HG03108 (cell line): Measurements from ENCODE around the gene OR8B4.
"Not testable (repeated sequence)": the region's sequence is repeated elsewhere in the genome, so short reads cannot be mapped to it uniquely, and the experiment has no call there.

Experiments
- ATAC-seq: cut with Tn5 transposase; IDR thresholded peaks from one replicate; pipeline ENCODE4 v1.9.1; 2021; ENCODE audit warnings: moderate library complexity; ENCODE audit not compliant: unreplicated experiment

OR8B4 gene

GRCh38 chr11:124424384-124424921, at the start of gene OR8B4:
Gene OR8B4, minus strand, starts transcription at chr11:124424871. Its CDS starts 0 bp downstream, at chr11:124424871.
- ATAC-seq: no peak

- no peak for ATAC-seq
These were observed 49.4 kb upstream of the OR8B4 start for GRCh38 chr11:124474079-124474478.

- no peak for ATAC-seq
These were observed 48.8 kb upstream of the OR8B4 start for GRCh38 chr11:124473476-124473875.

- no peak for ATAC-seq
These were observed 46.0 kb upstream of the OR8B4 start for GRCh38 chr11:124470561-124471227.

- no peak for ATAC-seq
These were observed 42.8 kb upstream of the OR8B4 start for GRCh38 chr11:124467381-124467927.

GRCh38 chr11:124465368-124465767, 40.7 kb upstream of the OR8B4 start:
- ATAC-seq: no peak

- no peak for ATAC-seq
These were observed 39.3 kb upstream of the OR8B4 start for GRCh38 chr11:124463990-124464389.

GRCh38 chr11:124463324-124463723, 38.7 kb upstream of the OR8B4 start:
- ATAC-seq: no peak

- no peak for ATAC-seq
These were observed 35.8 kb upstream of the OR8B4 start for GRCh38 chr11:124460459-124460858.

- not testable (repeated sequence) for ATAC-seq
These were observed 34.7 kb upstream of the OR8B4 start for GRCh38 chr11:124459379-124459778.

GRCh38 chr11:124454552-124454951, 29.9 kb upstream of the OR8B4 start:
- no peak for ATAC-seq

GRCh38 chr11:124446916-124447315, 22.2 kb upstream of the OR8B4 start:
- ATAC-seq: no peak

- no peak for ATAC-seq
These were observed 21.0 kb upstream of the OR8B4 start, which contains the start of gene OR8B8 for GRCh38 chr11:124445646-124446150. Gene OR8B8, minus strand, starts transcription at chr11:124445696. Its CDS starts 4,611 bp downstream, at chr11:124441085.

GRCh38 chr11:124442847-124443246, 18.2 kb upstream of the OR8B4 start:
- no peak for ATAC-seq

- ATAC-seq: no peak
These were observed 17.8 kb upstream of the OR8B4 start for GRCh38 chr11:124442442-124442841.

GRCh38 chr11:124441519-124441918, 16.8 kb upstream of the OR8B4 start:
- no peak for ATAC-seq

- ATAC-seq: no peak
These were observed 16.4 kb upstream of the OR8B4 start for GRCh38 chr11:124441081-124441480.

- no peak for ATAC-seq
These were observed 15.9 kb upstream of the OR8B4 start for GRCh38 chr11:124440608-124441007.

GRCh38 chr11:124434699-124435098, 10.0 kb upstream of the OR8B4 start:
- ATAC-seq: no peak

- ATAC-seq: no peak
These were observed 4.9 kb upstream of the OR8B4 start for GRCh38 chr11:124429599-124429998.

GRCh38 chr11:124421043-124421442, 3.6 kb downstream of the OR8B4 start:
- no peak for ATAC-seq

- no peak for ATAC-seq
These were observed 9.2 kb downstream of the OR8B4 start for GRCh38 chr11:124415356-124415923.
